B cell (primary cell): Measurements from ENCODE around the gene SCO2. TPM values are rescaled to one million over a fixed set of nuclear protein-coding genes. Genes with fewer than 3 reads are reported as not detected.

Experiments
- ATAC-seq: fragments of 200-7000 bp; cut with Tn5 transposase; one replicate; pipeline ENCODE4 v1.10.0; 2021; ENCODE audit warnings: low read depth, mild to moderate bottlenecking, moderate number of reproducible peaks, moderate library complexity
- CTCF ChIA-PET: fragments of 350-600 bp; sonication (Branson Sonifier 250); formaldehyde crosslinking; loops from one replicate; lab custom pipeline; 2021; ENCODE audit warnings: antibody characterized with exemption, inconsistent platforms; lab: Charles Lee
- POLR2A ChIA-PET: fragments of 350-600 bp; sonication (Branson Sonifier 250); formaldehyde crosslinking; loops from one replicate; lab custom pipeline; 2021; ENCODE audit warnings: antibody characterized with exemption; lab: Charles Lee
- DNase-seq: peaks from one replicate; pipeline ENCODE4 v3.0.0; 2013
- H2AFZ ChIP-seq: 2 replicates; pipeline ENCODE4 v1.6.1; 2012; ENCODE audit warnings: mild to moderate bottlenecking, low read depth, low read length; ENCODE audit not compliant: insufficient read depth, poor library complexity, severe bottlenecking
- H3K27ac ChIP-seq, 2 donors: 1 replicate in 1 of 2; 2 replicates in 1 of 2; pipeline ENCODE4 v1.5.1; 2012 to 2013; ENCODE audit warnings: low read length in 2 of 2, mild to moderate bottlenecking in 2 of 2, moderate library complexity in 1 of 2
- H3K27me3 ChIP-seq, 4 experiments: fragments of 200-600 bp in 1 of 4; sonication (generic) in 1 of 4; replicated peaks in 1 of 4; 1 replicate in 2 of 4; 2 replicates in 2 of 4; pipeline versions ENCODE4 v1.6.1 to v1.7.0; 2013 to 2016; ENCODE audit warnings: low read length in 3 of 4, mild to moderate bottlenecking in 2 of 4, mixed read lengths in 1 of 4, moderate library complexity in 1 of 4; ENCODE audit not compliant: insufficient read depth in 4 of 4, control insufficient read depth in 3 of 4; ENCODE audit errors: control extremely low read depth in 1 of 4
- H3K36me3 ChIP-seq, 2 experiments: replicated peaks in 1 of 2; 1 replicate in 1 of 2; 2 replicates in 1 of 2; pipeline versions ENCODE4 v1.6.1 to v1.7.1; 2013; ENCODE audit warnings: low read length in 1 of 2; ENCODE audit not compliant: insufficient read depth in 2 of 2, control insufficient read depth in 1 of 2; ENCODE audit errors: control extremely low read depth in 1 of 2, extremely low read depth in 1 of 2
- H3K4me1 ChIP-seq, 2 donors: fragments of 200-600 bp in 1 of 2; sonication (generic) in 1 of 2; 1 replicate in 1 of 2; 2 replicates in 1 of 2; pipeline versions ENCODE4 v1.5.1 to v1.6.1; 2013 to 2017; ENCODE audit warnings: low read length in 2 of 2; ENCODE audit not compliant: control insufficient read depth in 2 of 2, insufficient read depth in 2 of 2
- H3K4me2 ChIP-seq: replicated peaks from 2 replicates; pipeline ENCODE3; 2012; ENCODE audit warnings: mild to moderate bottlenecking, low read depth, low read length; ENCODE audit not compliant: poor library complexity, severe bottlenecking
- H3K4me3 ChIP-seq, 5 experiments: fragments of 200-600 bp in 1 of 5; sonication (generic) in 1 of 5; 1 replicate in 3 of 5; 2 replicates in 2 of 5; pipeline versions ENCODE4 v1.5.1 to v1.7.0; 2011 to 2016; ENCODE audit warnings: low read length in 4 of 5, mild to moderate bottlenecking in 4 of 5, low read depth in 2 of 5, control low read depth in 1 of 5, moderate library complexity in 1 of 5; ENCODE audit not compliant: insufficient read depth in 1 of 5; ENCODE audit errors: control extremely low read depth in 1 of 5, extremely low read depth in 1 of 5
- H3K79me2 ChIP-seq: fragments of 200-600 bp; sonication (generic); one replicate; pipeline ENCODE4 v1.6.0; 2016; ENCODE audit warnings: low read length; ENCODE audit not compliant: control insufficient read depth, insufficient read depth
- H3K9ac ChIP-seq: fragments of 200-600 bp; sonication (generic); 2 replicates; pipeline ENCODE4 v1.6.1; 2017; ENCODE audit warnings: mild to moderate bottlenecking, low read length, moderate library complexity
- H3K9me3 ChIP-seq, 3 donors: one replicate each; pipeline versions ENCODE4 v1.6.1 to v1.7.1; 2013; ENCODE audit warnings: low read length in 2 of 3; ENCODE audit not compliant: control insufficient read depth in 2 of 3, insufficient read depth in 1 of 3; ENCODE audit errors: control extremely low read depth in 1 of 3
- H4K20me1 ChIP-seq: 2 replicates; pipeline ENCODE4 v1.6.0; 2012; ENCODE audit warnings: mild to moderate bottlenecking, low read length; ENCODE audit not compliant: insufficient read depth, control insufficient read depth, poor library complexity, severe bottlenecking
- H3K27ac Mint-ChIP-seq: one replicate; pipeline ENCODE4 v1.8.0; 2021; ENCODE audit warnings: mixed read lengths
- H3K27me3 Mint-ChIP-seq: one replicate; pipeline ENCODE4 v1.8.0; 2021; ENCODE audit warnings: mixed read lengths
- H3K4me1 Mint-ChIP-seq: one replicate; pipeline ENCODE4 v1.8.0; 2021; ENCODE audit warnings: mixed read lengths
- H3K4me3 Mint-ChIP-seq: one replicate; pipeline ENCODE4 v1.8.0; 2021; ENCODE audit warnings: mixed read lengths
- H3K9me3 Mint-ChIP-seq: one replicate; pipeline ENCODE4 v1.8.0; 2022; ENCODE audit warnings: mixed read lengths; ENCODE audit not compliant: insufficient read depth
- CTCF ChIP-seq: fragments of 200-600 bp; IDR thresholded peaks from one replicate; pipeline ENCODE4 v1.8.0; 2022; ENCODE audit warnings: antibody characterized with exemption, mild to moderate bottlenecking
- EZH2 ChIP-seq: IDR thresholded peaks from 2 replicates; pipeline ENCODE4 v1.6.1; 2012; ENCODE audit warnings: borderline replicate concordance, low read depth, mild to moderate bottlenecking, moderate library complexity, low read length; ENCODE audit not compliant: insufficient read depth, poor library complexity, severe bottlenecking
- WGBS: methylation state at CpG from one replicate; pipeline ENCODE4 v1.1.5; 2013; ENCODE audit warnings: missing lambda C conversion rate; ENCODE audit not compliant: insufficient coverage; 5-methylcytosine and 5-hydroxymethylcytosine counted together
- intact Hi-C: fragments of 100-400 bp; cut with micrococcal nuclease; formaldehyde crosslinking; loops from one replicate; pipeline ENCODE4 v1.10.0; 2022
- polyA plus RNA-seq: library from polyadenylated mRNA; depleted of rRNA; stranded (reverse); fragments of >200 nt; gene quantifications from 2 replicates; pipeline ENCODE4 v1.2.3, GENCODE V29; 2012
- total RNA-seq, 2 donors: library from RNA; stranded (reverse); fragments of 120-200 nt in 1 of 2; gene quantifications; 1 replicate in 1 of 2; 2 replicates in 1 of 2; pipeline versions ENCODE4 v1.2.3 to v1.2.4, GENCODE V29; 2013 to 2022

Gene SCO2
- total and polyA plus RNA-seq, 2 donors (not counting 1 experiment from before 2014, with no cell fraction given) = 1.1 to 14.2 TPM

DNA sequence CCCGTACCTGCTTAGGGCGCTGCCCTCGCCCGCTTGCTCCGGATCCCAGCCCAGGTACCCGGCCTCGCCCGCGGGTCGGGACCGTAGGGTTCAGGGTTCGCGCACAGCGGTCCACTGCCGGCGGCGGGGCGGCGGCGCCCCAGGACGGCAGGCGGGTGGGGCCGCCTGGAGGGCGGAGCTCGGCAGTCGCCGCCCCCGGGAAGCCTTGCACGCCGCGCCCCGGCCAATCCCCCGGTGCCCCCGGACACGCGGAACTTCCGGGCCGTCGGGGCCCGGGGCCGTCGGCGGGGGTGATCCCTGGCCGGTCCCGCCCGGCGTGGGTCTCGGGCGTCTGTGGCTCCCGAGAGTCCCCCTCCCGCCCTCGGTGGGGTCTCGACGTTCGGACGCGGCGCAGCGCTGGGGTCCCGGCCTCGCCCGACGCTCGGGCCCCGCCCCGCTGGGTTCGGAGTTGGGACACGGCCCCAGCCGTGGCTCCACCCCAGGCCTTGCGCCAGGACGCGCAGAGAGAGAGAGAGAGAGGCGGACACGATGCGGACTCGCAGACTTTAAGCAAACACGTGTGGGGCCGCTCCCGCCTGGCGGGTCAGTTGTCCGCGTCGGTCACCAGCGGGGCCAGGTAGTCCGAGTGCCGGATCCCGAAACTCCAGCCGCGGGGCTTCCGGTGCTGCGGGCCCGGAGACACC, 4.6 kb upstream of the SCO2 start, which contains the start of gene TYMP:
Gene TYMP (minus strand): TSS at position 116 of the 683 bp plus-strand sequence. CDS start 303 bp downstream, outside the sequence.
- ChIA-PET CTCF (interaction anchor here (0.6 to 5.5 kb wide), 5 partner anchors 9 to 279 kb away, joined by 3 to 81 read pairs (median 4); partner anchors contain the start of genes HDAC10 and SYCE3), POLR2A (interaction anchor here (0.7 to 5.4 kb wide), 9 partner anchors 11 to 98 kb away, joined by 3 to 104 read pairs (median 5); partner anchors contain the start of genes ARSA, LMF2, NCAPH2 and SYCE3)
- no peaks in the 10 kb centered on the region for H3K36me3 ChIP-seq
- TF ChIP-seq CTCF (no peak), EZH2 (no peak)
- peak within 1 kb of the TSS; percentile 62 for H2AFZ ChIP-seq
- peaks cover 3% of the 10 kb centered on the region for H4K20me1 ChIP-seq
- Mint-ChIP-seq H3K4me3 (peak within 1 kb of the TSS; percentile 95), H3K9me3 (no peaks in the 10 kb centered on the region), H3K27me3 (no peaks in the 10 kb centered on the region), H3K27ac (peak within 1 kb of the TSS; percentile 99), H3K4me1 (peaks cover 51% of the 10 kb centered on the region)
- peaks cover 13% of the 10 kb centered on the region for H3K79me2 ChIP-seq
- H3K4me2 ChIP-seq = peak within 1 kb of the TSS; percentile 84
- intact Hi-C loops = loop anchor here (1.0 to 5.0 kb wide), 3 partner anchors 22 to 339 kb away; partner anchors contain the start of gene NCAPH2
- H3K27me3 ChIP-seq = no peaks in the 10 kb centered on the region
- H3K9ac ChIP-seq = peak within 1 kb of the TSS; percentile 97
- peak within 1 kb of the TSS; percentile 99 to 100 for H3K27ac ChIP-seq
- H3K4me3 ChIP-seq = peak within 1 kb of the TSS; percentile 39 to 95 (median 95)
- H3K9me3 ChIP-seq = peaks cover 0 to 9% (median 0%) of the 10 kb centered on the region in 3 donors
- ATAC-seq (peak; percentile 25), DNase-seq (peak; percentile 90)
- peaks cover 22 to 65% of the 10 kb centered on the region in 2 donors for H3K4me1 ChIP-seq
- WGBS = 1% methylated on average over 92 of the region's 92 CpGs
